Measurements from ENCODE around the gene DCUN1D2.
"Not testable (repeated sequence)": the region's sequence is repeated elsewhere in the genome, so short reads cannot be mapped to it uniquely, and the experiment has no call there.

DCUN1D2 gene

GRCh38 chr13:113491418-113491883, 940 bp upstream of the DCUN1D2 start:
- peak; percentile 56 for DNase-seq (ENCODE audit: low read depth, low spot score)

DNA sequence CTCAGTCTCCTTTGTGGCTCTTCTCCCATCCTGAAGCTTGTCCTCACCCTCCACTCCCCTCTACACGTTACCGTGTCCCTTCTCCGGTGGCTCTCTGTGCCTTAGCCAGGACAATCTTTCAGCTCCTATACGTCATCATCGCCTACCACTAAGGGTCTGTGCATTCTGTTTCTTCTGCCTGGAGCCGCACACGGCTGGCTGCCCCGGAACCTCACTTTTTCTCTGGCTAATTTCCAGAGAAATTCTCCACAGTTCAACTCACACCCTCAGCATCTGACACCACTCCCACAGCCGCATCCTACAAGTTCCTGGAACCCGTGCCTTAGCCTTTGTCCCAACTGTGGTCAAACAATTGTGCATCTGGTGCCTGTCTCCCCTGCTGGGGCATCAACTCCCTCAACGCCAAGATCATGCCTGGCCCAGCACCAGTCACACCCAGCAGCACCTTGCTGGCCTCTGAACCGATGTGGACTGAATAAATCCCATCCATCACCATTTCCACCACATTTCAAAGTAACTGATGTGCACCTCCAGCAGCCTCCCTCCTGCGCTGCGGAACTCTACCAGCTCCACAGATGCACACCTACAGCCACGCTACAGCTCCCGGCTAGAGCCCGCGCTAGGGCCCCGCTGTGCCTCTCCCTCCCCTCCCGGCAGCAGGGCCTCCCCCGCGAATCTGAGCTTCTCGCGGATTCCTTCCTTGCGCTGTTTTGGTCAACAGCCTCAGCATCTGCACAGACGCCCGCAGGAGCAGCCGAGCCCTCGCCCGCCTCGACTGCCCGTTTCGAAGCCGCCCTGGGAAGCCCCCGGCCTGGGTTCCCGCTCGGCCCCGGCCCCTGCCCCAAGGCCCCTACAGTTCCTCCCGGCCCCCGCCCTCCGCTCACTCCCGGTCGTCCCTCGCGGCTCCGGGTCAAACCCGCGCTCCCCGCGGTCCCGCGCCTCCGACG, 689 bp downstream of the DCUN1D2 start:
- peak; percentile 73 for DNase-seq (ENCODE audit: low read depth, low spot score)

DNA sequence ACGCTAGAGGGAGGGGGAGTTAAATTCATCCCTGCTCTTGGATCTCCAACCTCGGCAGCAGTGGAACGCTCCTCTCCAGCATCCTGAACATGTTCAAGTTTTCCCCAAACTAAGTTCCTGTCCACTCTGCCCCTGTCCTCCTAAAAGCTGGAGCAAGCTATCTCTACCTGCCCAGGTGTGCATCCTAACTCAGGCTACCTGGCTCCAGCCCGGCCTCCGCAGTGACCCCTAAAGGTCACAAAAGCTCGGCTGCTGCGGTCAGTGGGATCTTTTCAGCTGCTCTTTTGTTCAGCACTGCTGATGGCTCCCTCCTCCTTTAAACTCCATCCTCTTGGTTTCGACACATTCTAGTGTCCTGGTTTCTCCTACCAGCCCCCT, 1.4 kb downstream of the DCUN1D2 start:
- no peak for DNase-seq (ENCODE audit: low read depth, low spot score)

DNA sequence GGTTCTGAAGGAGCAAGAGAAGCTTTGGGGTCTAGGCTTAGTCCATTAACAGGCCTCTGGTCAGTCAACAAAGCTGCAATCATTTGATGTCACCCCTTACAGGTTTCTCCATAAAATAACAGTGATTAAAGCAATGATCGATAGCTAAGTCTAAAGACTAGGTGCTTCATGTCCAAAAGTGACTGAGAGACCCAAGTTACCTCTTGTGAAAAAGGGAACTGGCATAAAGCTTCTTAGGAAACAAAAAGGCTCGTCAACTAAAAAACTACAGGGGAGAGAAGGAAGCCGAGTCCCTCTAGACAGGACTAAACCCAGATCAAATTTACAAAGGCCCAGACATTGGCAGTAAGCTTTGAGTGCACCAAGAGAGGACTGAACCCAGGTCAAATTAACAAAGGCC, 2.2 kb downstream of the DCUN1D2 start:
- no peak for DNase-seq (ENCODE audit: low read depth, low spot score)

- DNase-seq (ENCODE audit: low read depth, low spot score): no peak
Observed at GRCh38 chr13:113486698-113487097, 3.8 kb downstream of the DCUN1D2 start.

- DNase-seq (ENCODE audit: low read depth, low spot score): no peak
Observed at GRCh38 chr13:113485545-113485944, 5.0 kb downstream of the DCUN1D2 start.

DNA sequence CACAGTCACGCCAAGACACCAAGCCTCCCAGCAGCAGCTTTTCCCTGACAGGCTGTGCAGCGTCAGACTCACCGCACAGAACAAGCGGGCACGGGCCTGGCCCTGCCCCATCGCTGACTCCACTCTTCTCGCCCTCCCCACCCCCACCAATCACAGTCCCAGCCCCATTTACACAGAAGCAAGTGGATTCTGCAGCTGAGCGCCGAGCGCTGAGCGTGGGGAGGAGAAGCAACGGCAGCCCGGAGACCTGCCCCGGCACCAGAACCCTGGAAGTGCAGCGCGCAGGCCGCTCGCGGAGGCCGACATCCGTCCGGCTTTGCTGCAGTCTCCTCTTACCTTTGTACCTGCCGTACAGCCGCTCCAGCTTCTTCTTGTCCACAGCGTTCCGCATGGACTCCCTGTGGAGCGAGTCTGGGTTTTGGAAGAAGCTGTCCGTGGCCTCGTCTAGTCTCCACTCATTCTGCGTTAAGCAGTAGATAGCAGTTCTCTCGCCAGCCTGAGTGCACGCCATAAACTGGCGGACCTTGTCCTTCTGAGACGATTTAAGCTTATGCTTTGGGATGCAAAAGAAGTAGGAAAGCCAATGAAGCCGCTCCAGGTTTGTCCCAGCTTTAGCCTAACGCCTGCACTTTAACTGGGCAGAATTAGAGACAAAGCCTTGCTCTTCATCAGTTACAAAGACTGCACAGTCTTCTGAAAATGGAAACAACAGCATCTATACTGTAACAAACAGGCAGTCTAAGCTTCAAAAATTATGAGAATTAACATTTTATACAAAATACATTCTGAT, 6.8 kb downstream of the DCUN1D2 start:
- DNase-seq (ENCODE audit: low read depth, low spot score): peak; percentile 14

DNA sequence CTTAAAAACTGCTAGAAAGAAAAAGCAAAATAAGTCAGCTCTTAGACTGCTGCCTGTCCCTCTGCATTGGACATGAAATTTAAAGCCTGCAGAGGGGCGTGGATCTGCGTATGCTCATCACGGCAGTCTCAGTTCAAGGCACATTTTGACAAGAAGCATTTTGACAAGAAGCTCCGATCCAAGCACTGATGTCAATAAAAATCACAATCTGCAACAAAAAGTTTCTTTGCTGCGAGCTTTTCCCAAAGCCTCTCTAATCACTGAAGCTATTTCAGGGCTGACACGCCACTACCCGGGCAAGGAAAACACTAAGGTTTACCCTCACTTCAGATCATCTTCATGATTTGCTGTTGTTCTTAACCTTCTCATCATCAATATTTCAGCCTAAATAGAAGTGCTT, 7.4 kb downstream of the DCUN1D2 start:
- no peak for DNase-seq (ENCODE audit: low read depth, low spot score)

DNA sequence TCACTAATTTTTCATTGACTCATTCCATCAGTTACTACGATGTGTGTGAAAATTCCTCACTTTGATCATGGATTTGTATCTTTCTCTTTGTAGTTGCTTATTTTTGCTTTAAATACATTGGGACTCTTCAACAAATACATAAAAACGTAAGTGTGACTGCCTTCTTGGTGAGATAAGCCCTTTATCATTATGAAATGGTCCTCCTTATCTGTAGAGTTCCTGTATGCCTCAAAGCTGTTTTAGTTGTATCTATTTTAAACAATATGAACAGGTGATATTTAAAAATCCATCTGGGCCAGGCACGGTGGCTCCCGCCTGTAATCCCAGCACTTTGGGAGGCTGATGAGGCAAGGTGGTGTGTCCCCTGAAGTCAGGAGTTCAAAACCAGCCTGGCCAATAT, 11.3 kb downstream of the DCUN1D2 start:
- no peak for DNase-seq (ENCODE audit: low read depth, low spot score)

DNA sequence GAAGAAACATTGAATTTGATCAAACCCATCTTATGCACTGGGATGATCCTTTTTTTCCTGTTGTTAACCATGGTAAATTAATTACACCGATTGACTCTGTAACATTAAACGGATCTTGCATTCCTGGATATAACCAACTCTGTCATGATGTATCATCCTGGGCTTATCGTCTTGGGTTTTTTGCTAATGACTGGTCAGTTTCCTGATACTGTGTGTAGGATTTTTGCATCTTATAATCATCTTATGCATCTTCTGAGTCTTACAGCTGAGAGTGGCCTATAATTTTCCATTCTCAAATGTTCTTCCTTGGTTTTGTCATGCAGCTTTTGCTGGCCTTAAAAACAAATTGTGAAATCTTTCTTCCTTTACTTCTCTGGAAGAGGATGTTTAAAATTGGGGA, 12.8 kb downstream of the DCUN1D2 start:
- no peak for DNase-seq (ENCODE audit: low read depth, low spot score)

GRCh38 chr13:113476811-113477210, 13.7 kb downstream of the DCUN1D2 start:
- DNase-seq (ENCODE audit: low read depth, low spot score): no peak

GRCh38 chr13:113475911-113476310, 14.6 kb downstream of the DCUN1D2 start:
- no peak for DNase-seq (ENCODE audit: low read depth, low spot score)

- DNase-seq (ENCODE audit: low read depth, low spot score): no peak
Observed at GRCh38 chr13:113475280-113475679, 15.2 kb downstream of the DCUN1D2 start.

- no peak for DNase-seq (ENCODE audit: low read depth, low spot score)
Observed at GRCh38 chr13:113474179-113474578, 16.3 kb downstream of the DCUN1D2 start.

- DNase-seq (ENCODE audit: low read depth, low spot score): no peak
Observed at GRCh38 chr13:113472355-113473025, 18.0 kb downstream of the DCUN1D2 start.

- no peak for DNase-seq (ENCODE audit: low read depth, low spot score)
Observed at GRCh38 chr13:113471844-113472243, 18.7 kb downstream of the DCUN1D2 start.

DNA sequence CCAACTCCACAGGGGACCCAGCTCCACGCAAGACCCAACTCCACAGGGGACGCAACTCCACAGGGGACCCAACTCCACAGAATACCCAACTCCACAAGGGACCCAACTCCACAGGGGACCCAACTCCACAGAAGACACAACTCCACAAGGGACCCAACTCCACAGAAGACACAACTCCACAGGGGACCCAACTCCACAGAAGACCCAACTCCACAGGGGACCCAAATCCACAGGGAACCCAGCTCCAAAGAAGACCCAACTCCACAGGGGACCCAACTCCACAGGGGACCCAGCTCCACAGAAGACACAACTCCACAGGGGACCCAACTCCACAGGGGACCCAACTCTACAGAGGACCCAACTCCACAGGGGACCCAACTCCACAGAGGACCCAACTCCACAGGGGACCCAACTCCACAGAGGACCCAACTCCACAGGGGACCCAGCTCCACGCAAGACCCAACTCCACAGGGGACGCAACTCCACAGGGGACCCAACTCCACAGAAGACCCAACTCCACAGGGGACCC, 19.8 kb downstream of the DCUN1D2 start:
- DNase-seq (ENCODE audit: low read depth, low spot score): not testable (repeated sequence)

GRCh38 chr13:113470073-113470472, 20.4 kb downstream of the DCUN1D2 start:
- DNase-seq (ENCODE audit: low read depth, low spot score): no peak

DNA sequence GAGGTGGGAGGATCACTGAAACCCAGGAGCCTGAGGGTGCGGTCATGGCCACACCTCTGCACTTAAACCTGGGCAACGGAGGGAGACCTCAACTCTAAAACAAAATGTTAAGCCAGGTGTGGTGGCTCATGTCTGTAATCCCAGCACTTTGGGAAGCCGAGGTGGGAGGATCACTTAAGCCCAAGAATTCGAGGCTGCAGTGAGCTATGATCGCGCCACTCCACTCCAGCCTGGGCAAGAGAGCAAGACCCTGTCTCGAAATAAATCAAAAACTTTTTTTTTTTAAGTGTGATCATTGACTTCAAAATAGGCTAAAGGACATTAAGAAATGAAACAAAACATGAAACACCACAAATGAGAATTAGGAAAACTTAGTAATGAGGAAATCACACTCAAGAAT, 20.9 kb downstream of the DCUN1D2 start:
- no peak for DNase-seq (ENCODE audit: low read depth, low spot score)

- peak; percentile 46 for DNase-seq (ENCODE audit: low read depth, low spot score)
Observed at GRCh38 chr13:113468472-113469201, 21.9 kb downstream of the DCUN1D2 start.

DNA sequence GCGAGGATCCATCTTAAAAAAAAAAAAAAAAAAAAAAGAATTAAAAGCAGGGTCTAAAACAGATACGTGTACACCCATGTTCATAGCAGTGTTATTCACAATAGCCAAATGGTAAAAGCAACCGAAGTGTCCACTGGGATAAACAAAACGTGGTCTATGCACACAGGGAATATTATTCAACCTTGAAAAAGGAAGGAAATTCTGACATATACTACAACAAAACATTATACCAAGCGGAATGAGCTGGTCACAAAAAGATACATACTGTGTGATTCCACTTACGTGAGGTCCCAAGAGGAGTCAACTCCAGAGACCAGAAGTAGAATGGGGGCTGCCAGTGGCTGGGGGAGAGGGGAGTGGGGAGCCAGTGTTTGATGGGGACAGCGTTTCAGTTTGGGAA, 22.5 kb downstream of the DCUN1D2 start:
- DNase-seq (ENCODE audit: low read depth, low spot score): no peak

All from astrocyte of the hippocampus (primary cell).